DND-41 (cell line): ENCODE measurements around the gene DNAJA1.

Source experiments
- EZH2 ChIP-seq: IDR thresholded peaks from 3 replicates; pipeline ENCODE4 v1.6.1; 2012; ENCODE audit warnings: borderline replicate concordance, low read depth, mild to moderate bottlenecking, moderate library complexity, low read length, inconsistent platforms; ENCODE audit not compliant: severe bottlenecking
- TF ChIP-seq, protein P1 (sequence below): IDR thresholded peaks from 2 replicates; pipeline ENCODE4 v1.5.1; 2012; ENCODE audit warnings: borderline replicate concordance, low read length, moderate library complexity, mild to moderate bottlenecking; ENCODE audit not compliant: poor library complexity, severe bottlenecking; ENCODE audit errors: extremely low read depth

DNA sequence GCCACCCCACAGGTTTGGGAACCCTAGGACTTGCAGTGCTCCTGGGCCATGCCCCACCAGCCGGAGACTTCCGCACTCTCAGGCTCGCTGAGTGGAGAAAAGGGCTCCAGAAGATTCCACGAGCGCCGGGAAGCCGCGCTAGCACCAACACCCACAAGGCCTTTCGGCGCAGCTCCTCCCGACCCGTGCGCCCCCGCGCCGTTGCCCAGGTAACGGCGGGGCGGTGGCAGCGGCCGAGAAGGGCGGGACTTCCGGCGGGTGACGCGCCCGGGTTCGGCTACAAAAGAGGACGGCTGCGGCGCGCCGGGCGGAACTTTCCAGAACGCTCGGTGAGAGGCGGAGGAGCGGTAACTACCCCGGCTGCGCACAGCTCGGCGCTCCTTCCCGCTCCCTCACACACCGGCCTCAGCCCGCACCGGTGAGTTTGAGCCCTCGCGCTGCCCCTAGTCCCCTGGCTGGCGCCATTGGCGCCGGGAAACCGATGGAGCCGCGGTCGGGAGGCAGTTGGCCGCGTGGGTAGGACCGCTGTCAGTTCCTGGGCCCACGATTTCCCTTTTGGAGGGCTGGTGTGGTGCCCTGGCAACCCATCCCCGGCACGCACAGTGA lies at the start of gene DNAJA1:
- TF ChIP-seq, protein P1, sequence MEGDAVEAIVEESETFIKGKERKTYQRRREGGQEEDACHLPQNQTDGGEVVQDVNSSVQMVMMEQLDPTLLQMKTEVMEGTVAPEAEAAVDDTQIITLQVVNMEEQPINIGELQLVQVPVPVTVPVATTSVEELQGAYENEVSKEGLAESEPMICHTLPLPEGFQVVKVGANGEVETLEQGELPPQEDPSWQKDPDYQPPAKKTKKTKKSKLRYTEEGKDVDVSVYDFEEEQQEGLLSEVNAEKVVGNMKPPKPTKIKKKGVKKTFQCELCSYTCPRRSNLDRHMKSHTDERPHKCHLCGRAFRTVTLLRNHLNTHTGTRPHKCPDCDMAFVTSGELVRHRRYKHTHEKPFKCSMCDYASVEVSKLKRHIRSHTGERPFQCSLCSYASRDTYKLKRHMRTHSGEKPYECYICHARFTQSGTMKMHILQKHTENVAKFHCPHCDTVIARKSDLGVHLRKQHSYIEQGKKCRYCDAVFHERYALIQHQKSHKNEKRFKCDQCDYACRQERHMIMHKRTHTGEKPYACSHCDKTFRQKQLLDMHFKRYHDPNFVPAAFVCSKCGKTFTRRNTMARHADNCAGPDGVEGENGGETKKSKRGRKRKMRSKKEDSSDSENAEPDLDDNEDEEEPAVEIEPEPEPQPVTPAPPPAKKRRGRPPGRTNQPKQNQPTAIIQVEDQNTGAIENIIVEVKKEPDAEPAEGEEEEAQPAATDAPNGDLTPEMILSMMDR, result no peak
- no peak for TF ChIP-seq EZH2
